ENCODE measurements around the gene NFATC4. TPM values are rescaled to one million over a fixed set of nuclear protein-coding genes. Genes with fewer than 3 reads are reported as not detected.

NFATC4 gene
- total RNA-seq, 2 experiments from 2014 or later: not detected

- Mint-ChIP-seq H3K27ac (peak overlapping the region; percentile 97), H3K9me3 (no peaks in the 10 kb centered on the region), H3K4me3 (peak overlapping the region; percentile 94), H3K4me1 (ENCODE audit: low read depth) (peaks cover 53% of the 10 kb centered on the region), H3K27me3 (no peaks in the 10 kb centered on the region), H3K36me3 (ENCODE audit: low read depth) (peaks cover 29% of the 10 kb centered on the region)
- H3K27me3 ChIP-seq (ENCODE audit: control insufficient read depth in 1 of 2, insufficient read depth in 2 of 2, low read length in 2 of 2): no peaks in the 10 kb centered on the region
- no peak for ATAC-seq (ENCODE audit: poor library complexity)
- ChIA-PET POLR2A (interaction anchor here (0.6 to 10.8 kb wide), 8 partner anchors 10 to 186 kb away, joined by 3 to 270 read pairs (median 20); partner anchors contain the start of genes ADCY4, CIDEB, LTB4R and LTB4R2), CTCF (no interaction called here)
- H3K9me3 ChIP-seq (ENCODE audit: control insufficient read depth in 1 of 2, insufficient read depth in 1 of 2, low read length in 2 of 2): no peaks in the 10 kb centered on the region
- TF ChIP-seq, protein P1, sequence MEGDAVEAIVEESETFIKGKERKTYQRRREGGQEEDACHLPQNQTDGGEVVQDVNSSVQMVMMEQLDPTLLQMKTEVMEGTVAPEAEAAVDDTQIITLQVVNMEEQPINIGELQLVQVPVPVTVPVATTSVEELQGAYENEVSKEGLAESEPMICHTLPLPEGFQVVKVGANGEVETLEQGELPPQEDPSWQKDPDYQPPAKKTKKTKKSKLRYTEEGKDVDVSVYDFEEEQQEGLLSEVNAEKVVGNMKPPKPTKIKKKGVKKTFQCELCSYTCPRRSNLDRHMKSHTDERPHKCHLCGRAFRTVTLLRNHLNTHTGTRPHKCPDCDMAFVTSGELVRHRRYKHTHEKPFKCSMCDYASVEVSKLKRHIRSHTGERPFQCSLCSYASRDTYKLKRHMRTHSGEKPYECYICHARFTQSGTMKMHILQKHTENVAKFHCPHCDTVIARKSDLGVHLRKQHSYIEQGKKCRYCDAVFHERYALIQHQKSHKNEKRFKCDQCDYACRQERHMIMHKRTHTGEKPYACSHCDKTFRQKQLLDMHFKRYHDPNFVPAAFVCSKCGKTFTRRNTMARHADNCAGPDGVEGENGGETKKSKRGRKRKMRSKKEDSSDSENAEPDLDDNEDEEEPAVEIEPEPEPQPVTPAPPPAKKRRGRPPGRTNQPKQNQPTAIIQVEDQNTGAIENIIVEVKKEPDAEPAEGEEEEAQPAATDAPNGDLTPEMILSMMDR (IDR thresholded peaks at IDR 0.05): no peak
- peak overlapping the region; percentile 87 to 92 for H3K27ac ChIP-seq (ENCODE audit: low read depth in 1 of 2, low read length in 2 of 2)
- DNase-seq: no peak
- intact Hi-C loops (cut with DNase I, micrococcal nuclease): loop anchor here in 1 of 2 experiments (1.0 kb wide), 1 partner anchor 13 kb away; the partner anchor contains the start of gene SDR39U1
- H3K4me1 ChIP-seq (ENCODE audit: insufficient read depth, low read length): peaks cover 67% of the 10 kb centered on the region
- peaks cover 26% of the 10 kb centered on the region for H3K36me3 ChIP-seq (ENCODE audit: insufficient read depth, low read length)
- peak overlapping the region; percentile 80 for H3K4me3 ChIP-seq (ENCODE audit: low read length)
Observed at GRCh38 chr14:24428628-24429394, 60.8 kb downstream of the NFATC4 start.

Other genes starting within 250 kb of the NFATC4 start
- gene FITM1, start 237.5 kb upstream of the NFATC4 start, total RNA-seq: 1 to 10 TPM; 1.5 to 1.7 TPM
- 100 to 1,000 TPM; 166 to 171 TPM for gene PSME1, start 232.0 kb upstream of the NFATC4 start, total RNA-seq
- gene EMC9, start 226.6 kb upstream of the NFATC4 start, total RNA-seq: 10 to 100 TPM; 11.8 to 13.1 TPM
- 10 to 100 TPM; 81.7 to 83.2 TPM for gene PSME2, start 221.6 kb upstream of the NFATC4 start, total RNA-seq
- gene RNF31, start 220.7 kb upstream of the NFATC4 start, total RNA-seq: 10 to 100 TPM; 46.0 to 57.8 TPM
- 100 to 1,000 TPM; 248 to 262 TPM for gene IRF9, start 206.9 kb upstream of the NFATC4 start, total RNA-seq
- gene REC8, start 196.1 kb upstream of the NFATC4 start, total RNA-seq: 100 to 1,000 TPM; 105 to 107 TPM
- gene IPO4, start 179.4 kb upstream of the NFATC4 start, total RNA-seq: 10 to 100 TPM; 36.6 to 37.9 TPM
- 10 to 100 TPM; 12.9 to 13.0 TPM for gene TM9SF1, start 172.7 kb upstream of the NFATC4 start, total RNA-seq
- under 1 TPM; 0.30 to 0.64 TPM for gene TSSK4, start 162.5 kb upstream of the NFATC4 start, total RNA-seq
- 10 to 100 TPM; 73.4 to 80.1 TPM for gene CHMP4A, start 154.7 kb upstream of the NFATC4 start, total RNA-seq
- gene MDP1, start 152.1 kb upstream of the NFATC4 start, total RNA-seq: 1 to 10 TPM; 3.2 to 3.7 TPM
- gene NEDD8, start 135.8 kb upstream of the NFATC4 start, total RNA-seq: 10 to 100 TPM; 42.0 to 43.5 TPM
- 10 to 100 TPM; 22.2 to 24.8 TPM for gene GMPR2, start 135.3 kb upstream of the NFATC4 start, total RNA-seq
- gene TINF2, start 125.6 kb upstream of the NFATC4 start, total RNA-seq: 100 to 1,000 TPM; 110 to 113 TPM
- 1 to 10 TPM; 3.5 to 3.9 TPM for gene TGM1, start 105.0 kb upstream of the NFATC4 start, total RNA-seq
- 10 to 100 TPM; 52.3 to 55.2 TPM for gene RABGGTA, start 96.6 kb upstream of the NFATC4 start, total RNA-seq
- gene DHRS1, start 68.4 kb upstream of the NFATC4 start, total RNA-seq: 10 to 100 TPM; 21.5 to 23.5 TPM
- 10 to 100 TPM; 25.9 to 27.5 TPM for gene NOP9, start 68.3 kb upstream of the NFATC4 start, total RNA-seq
- gene CIDEB, start 60.2 kb upstream of the NFATC4 start, total RNA-seq: 1 to 10 TPM; 7.4 to 9.2 TPM
- gene LTB4R2, start 58.0 kb upstream of the NFATC4 start, total RNA-seq: 10 to 100 TPM; 16.4 to 18.2 TPM
- 10 to 100 TPM; 15.6 to 18.3 TPM for gene LTB4R, start 56.7 kb upstream of the NFATC4 start, total RNA-seq
- 1 to 10 TPM; 4.7 to 5.9 TPM for gene ADCY4, start 33.1 kb upstream of the NFATC4 start, total RNA-seq
- 10 to 100 TPM; 18.1 to 18.9 TPM for gene RIPK3, start 28.2 kb upstream of the NFATC4 start, total RNA-seq
- gene NYNRIN, start 30.8 kb downstream of the NFATC4 start, total RNA-seq: under 1 TPM; 0.08 to 0.25 TPM
- 1 to 10 TPM; 1.6 to 1.7 TPM for gene CBLN3, start 61.5 kb downstream of the NFATC4 start, total RNA-seq
- 100 to 1,000 TPM; 170 to 173 TPM for gene KHNYN, start 61.8 kb downstream of the NFATC4 start, total RNA-seq
- gene SDR39U1, start 74.6 kb downstream of the NFATC4 start, total RNA-seq: 10 to 100 TPM; 71.7 to 74.7 TPM
- gene CMA1, start 140.1 kb downstream of the NFATC4 start, total RNA-seq: not detected
- gene CTSG, start 208.1 kb downstream of the NFATC4 start, total RNA-seq: not detected
- gene GZMH, start 241.5 kb downstream of the NFATC4 start, total RNA-seq: 1 to 10 TPM in 1 of 2 experiments, under 1 TPM in 1; 0.56 to 1.2 TPM

All from CD4-positive, alpha-beta T cell (primary cell).